Measurements from ENCODE around the gene PXMP2. TPM values are rescaled to one million over a fixed set of nuclear protein-coding genes. Genes with fewer than 3 reads are reported as not detected.
A peak's percentile ranks its signal among the peaks of the same experiment; 100 is the strongest.

PXMP2 gene
- total RNA-seq (27.8 TPM), polyA plus RNA-seq (ENCODE audit: insufficient read depth in 1 of 8, insufficient read length in 8 of 8, low replicate concordance in 1 of 8) (10 to 100 TPM; 17.7 to 28.9 (median 22.4) TPM)
- long read RNA-seq, donor 1, transcript PXMP2-201 (5 exons, 957 nt) = major isoform, 9 of 9 reads
- long read RNA-seq, donor 1, partial matches to known transcripts = 0 of 9 reads
- long read RNA-seq, donor 1, other reads (novel, unspliced or antisense) = 0 of 9 reads
- long read RNA-seq, donor 2, partial matches to known transcripts = 0 of 3 reads
- long read RNA-seq, donor 2, other reads (novel, unspliced or antisense) = 0 of 3 reads
- long read RNA-seq, donor 3, transcript PXMP2-201 (5 exons, 957 nt) = major isoform, 22 of 28 reads
- long read RNA-seq, donor 3, partial matches to known transcripts = 6 of 28 reads
- long read RNA-seq, donor 3, other reads (novel, unspliced or antisense) = 0 of 28 reads
- long read RNA-seq, donor 4, transcript PXMP2-201 (5 exons, 957 nt) = major isoform, 6 of 6 reads
- long read RNA-seq, donor 4, partial matches to known transcripts = 0 of 6 reads
- long read RNA-seq, donor 4, other reads (novel, unspliced or antisense) = 0 of 6 reads
- long read RNA-seq, donor 5, transcript PXMP2-201 (5 exons, 957 nt) = major isoform, 46 of 50 reads
- long read RNA-seq, donor 5, partial matches to known transcripts = 0 of 50 reads
- long read RNA-seq, donor 5, other reads (novel, unspliced or antisense) = 0 of 50 reads
- long read RNA-seq, donor 6, transcript PXMP2-201 (5 exons, 957 nt) = major isoform, 28 of 36 reads
- long read RNA-seq, donor 6, partial matches to known transcripts = 8 of 36 reads
- long read RNA-seq, donor 6, other reads (novel, unspliced or antisense) = 0 of 36 reads
- long read RNA-seq, donor 7, transcript PXMP2-201 (5 exons, 957 nt) = major isoform, 23 of 43 reads
- long read RNA-seq, donor 7, partial matches to known transcripts = 20 of 43 reads
- long read RNA-seq, donor 7, other reads (novel, unspliced or antisense) = 0 of 43 reads
- long read RNA-seq, donor 8, transcript PXMP2-201 (5 exons, 957 nt) = major isoform, 8 of 19 reads
- long read RNA-seq, donor 8, partial matches to known transcripts = 8 of 19 reads
- long read RNA-seq, donor 8, other reads (novel, unspliced or antisense) = 0 of 19 reads
- long read RNA-seq, donor 9, transcript PXMP2-201 (5 exons, 957 nt) = major isoform, 7 of 7 reads
- long read RNA-seq, donor 9, partial matches to known transcripts = 0 of 7 reads
- long read RNA-seq, donor 9, other reads (novel, unspliced or antisense) = 0 of 7 reads
- long read RNA-seq, donor 10, transcript PXMP2-201 (5 exons, 957 nt) = major isoform, 26 of 43 reads
- long read RNA-seq, donor 10, partial matches to known transcripts = 15 of 43 reads
- long read RNA-seq, donor 10, other reads (novel, unspliced or antisense) = 0 of 43 reads
- long read RNA-seq, donor 11, transcript PXMP2-201 (5 exons, 957 nt) = major isoform, 12 of 22 reads
- long read RNA-seq, donor 11, partial matches to known transcripts = 9 of 22 reads
- long read RNA-seq, donor 11, other reads (novel, unspliced or antisense) = 0 of 22 reads

GRCh38 chr12:132687211-132688164, at the start of gene PXMP2, which contains the start of gene POLE:
Gene PXMP2, plus strand, starts transcription at chr12:132687587. Its CDS starts 84 bp downstream, at chr12:132687671.
Gene POLE, minus strand, starts transcription at chr12:132687342. Its CDS starts 27 bp downstream, at chr12:132687315.
- H3K36me3 ChIP-seq (ENCODE audit: control insufficient read depth, insufficient read depth, low read length) = peaks cover 5% of the 10 kb centered on the region
- H3K4me3 ChIP-seq (ENCODE audit: low read length) = peak within 1 kb of the TSS; percentile 46
- DNase-seq = peak; percentile 98
- no peak within 1 kb of the TSS for H3K27ac ChIP-seq (ENCODE audit: low read length)
- under 1% methylated on average over 121 of the region's 134 CpGs for WGBS (ENCODE audit: insufficient coverage)
- no peaks in the 10 kb centered on the region for H3K9me3 ChIP-seq (replicated peaks; ENCODE audit: control insufficient read depth, low read depth, low read length)
- H3K4me1 ChIP-seq (ENCODE audit: control insufficient read depth, insufficient read depth, low read length) = peaks cover 6% of the 10 kb centered on the region
- no peaks in the 10 kb centered on the region for H3K27me3 ChIP-seq (ENCODE audit: control insufficient read depth, insufficient read depth, low read length)

- Histone ChIP-seq H3K27ac (ENCODE audit: low read length) (no peak overlapping the region), H3K4me1 (ENCODE audit: control insufficient read depth, insufficient read depth, low read length) (no peaks in the 10 kb centered on the region), H3K4me3 (ENCODE audit: low read length) (no peak overlapping the region), H3K9me3 (replicated peaks; ENCODE audit: control insufficient read depth, low read depth, low read length) (no peaks in the 10 kb centered on the region), H3K36me3 (ENCODE audit: control insufficient read depth, insufficient read depth, low read length) (peaks cover 85% of the 10 kb centered on the region), H3K27me3 (ENCODE audit: control insufficient read depth, insufficient read depth, low read length) (no peaks in the 10 kb centered on the region)
- WGBS (ENCODE audit: insufficient coverage) = 86% methylated on average over 18 of the region's 18 CpGs
- no peak for DNase-seq
Observed at GRCh38 chr12:132637811-132638210, 49.6 kb upstream of the PXMP2 start.

- Histone ChIP-seq H3K4me3 (ENCODE audit: low read length) (no peak overlapping the region), H3K27me3 (ENCODE audit: control insufficient read depth, insufficient read depth, low read length) (no peaks in the 10 kb centered on the region), H3K27ac (ENCODE audit: low read length) (no peak overlapping the region), H3K4me1 (ENCODE audit: control insufficient read depth, insufficient read depth, low read length) (no peaks in the 10 kb centered on the region), H3K9me3 (replicated peaks; ENCODE audit: control insufficient read depth, low read depth, low read length) (no peaks in the 10 kb centered on the region), H3K36me3 (ENCODE audit: control insufficient read depth, insufficient read depth, low read length) (peaks cover 87% of the 10 kb centered on the region)
- 62% methylated on average over 15 of the region's 25 CpGs for WGBS (ENCODE audit: insufficient coverage)
- DNase-seq = peak; percentile 33
Observed at GRCh38 chr12:132638541-132639408, 48.6 kb upstream of the PXMP2 start.

- Histone ChIP-seq H3K4me3 (ENCODE audit: low read length) (no peak overlapping the region), H3K27me3 (ENCODE audit: control insufficient read depth, insufficient read depth, low read length) (no peaks in the 10 kb centered on the region), H3K27ac (ENCODE audit: low read length) (no peak overlapping the region), H3K9me3 (replicated peaks; ENCODE audit: control insufficient read depth, low read depth, low read length) (no peaks in the 10 kb centered on the region), H3K36me3 (ENCODE audit: control insufficient read depth, insufficient read depth, low read length) (peaks cover 77% of the 10 kb centered on the region), H3K4me1 (ENCODE audit: control insufficient read depth, insufficient read depth, low read length) (no peaks in the 10 kb centered on the region)
- DNase-seq = no peak
- WGBS (ENCODE audit: insufficient coverage) = 79% methylated on average over 12 of the region's 12 CpGs
Observed at GRCh38 chr12:132639956-132640520, 47.3 kb upstream of the PXMP2 start.

GRCh38 chr12:132640936-132641335, 46.5 kb upstream of the PXMP2 start:
- Histone ChIP-seq H3K36me3 (ENCODE audit: control insufficient read depth, insufficient read depth, low read length) (peaks cover 74% of the 10 kb centered on the region), H3K27me3 (ENCODE audit: control insufficient read depth, insufficient read depth, low read length) (no peaks in the 10 kb centered on the region), H3K9me3 (replicated peaks; ENCODE audit: control insufficient read depth, low read depth, low read length) (no peaks in the 10 kb centered on the region), H3K27ac (ENCODE audit: low read length) (no peak overlapping the region), H3K4me3 (ENCODE audit: low read length) (no peak overlapping the region), H3K4me1 (ENCODE audit: control insufficient read depth, insufficient read depth, low read length) (no peaks in the 10 kb centered on the region)
- WGBS (ENCODE audit: insufficient coverage) = 93% methylated on average over 7 of the region's 10 CpGs
- DNase-seq = no peak

- Histone ChIP-seq H3K36me3 (ENCODE audit: control insufficient read depth, insufficient read depth, low read length) (peaks cover 70% of the 10 kb centered on the region), H3K9me3 (replicated peaks; ENCODE audit: control insufficient read depth, low read depth, low read length) (no peaks in the 10 kb centered on the region), H3K27ac (ENCODE audit: low read length) (no peak overlapping the region), H3K4me3 (ENCODE audit: low read length) (no peak overlapping the region), H3K4me1 (ENCODE audit: control insufficient read depth, insufficient read depth, low read length) (no peaks in the 10 kb centered on the region), H3K27me3 (ENCODE audit: control insufficient read depth, insufficient read depth, low read length) (no peaks in the 10 kb centered on the region)
- 95% methylated on average over 25 of the region's 28 CpGs for WGBS (ENCODE audit: insufficient coverage)
- no peak for DNase-seq
Observed at GRCh38 chr12:132641811-132642650, 45.4 kb upstream of the PXMP2 start.

GRCh38 chr12:132642846-132643835, 44.2 kb upstream of the PXMP2 start:
- no peak overlapping the region for H3K4me3 ChIP-seq (ENCODE audit: low read length)
- no peaks in the 10 kb centered on the region for H3K4me1 ChIP-seq (ENCODE audit: control insufficient read depth, insufficient read depth, low read length)
- no peak overlapping the region for H3K27ac ChIP-seq (ENCODE audit: low read length)
- peaks cover 68% of the 10 kb centered on the region for H3K36me3 ChIP-seq (ENCODE audit: control insufficient read depth, insufficient read depth, low read length)
- WGBS (ENCODE audit: insufficient coverage) = 94% methylated on average over 27 of the region's 30 CpGs
- H3K27me3 ChIP-seq (ENCODE audit: control insufficient read depth, insufficient read depth, low read length) = no peaks in the 10 kb centered on the region
- no peak for DNase-seq
- H3K9me3 ChIP-seq (replicated peaks; ENCODE audit: control insufficient read depth, low read depth, low read length) = no peaks in the 10 kb centered on the region

Measured in muscle of leg (tissue), 16 donors.